ENCODE measurements around the gene PLA2G2F.

- TF ChIP-seq CTCF (IDR thresholded peaks at IDR 0.05): no peak
- no peak for TF ChIP-seq POLR2A (IDR thresholded peaks at IDR 0.05)
Observed at GRCh38 chr1:20150326-20150705, 11.2 kb downstream of the PLA2G2F start.

Measured in testis (tissue), 2 donors.